ENCODE results near the gene SLCO2B1.

SLCO2B1 gene

GRCh38 chr11:75169101-75169885 is 18.4 kb downstream of the SLCO2B1 start:
- H3K4me1 ChIP-seq (ENCODE audit: control insufficient read depth, low read length) = no peaks in the 10 kb centered on the region
- H3K4me2 ChIP-seq (ENCODE audit: low read length) = no peak overlapping the region
- H3K4me3 ChIP-seq (ENCODE audit: low read length) = no peak overlapping the region
- TF ChIP-seq CTCF (IDR thresholded peaks at IDR 0.05; ENCODE audit: low read depth, low read length, poor library complexity, severe bottlenecking) = no peak
- TF ChIP-seq EZH2phosphoT487 (IDR thresholded peaks at IDR 0.05; ENCODE audit: borderline replicate concordance, low read length) = no peak
- no peaks in the 10 kb centered on the region for H3K9me2 ChIP-seq (replicated peaks; ENCODE audit: control insufficient read depth, low read length)
- no peaks in the 10 kb centered on the region for H3K79me2 ChIP-seq (ENCODE audit: control insufficient read depth, low read length)
- no peak overlapping the region for H3K27ac ChIP-seq (ENCODE audit: low read depth, low read length)
- no peaks in the 10 kb centered on the region for H3K36me3 ChIP-seq (ENCODE audit: control insufficient read depth, low read length)
- H3F3A ChIP-seq (ENCODE audit: control insufficient read depth, insufficient read depth) = no peaks in the 10 kb centered on the region
- H4K20me1 ChIP-seq (ENCODE audit: control insufficient read depth, insufficient read depth, low read depth, low read length) = no peaks in the 10 kb centered on the region
- H3K27me3 ChIP-seq (ENCODE audit: control insufficient read depth, low read length) = no peaks in the 10 kb centered on the region
- H3K9me3 ChIP-seq (ENCODE audit: control insufficient read depth, insufficient read depth, low read length) = no peaks in the 10 kb centered on the region

DNA sequence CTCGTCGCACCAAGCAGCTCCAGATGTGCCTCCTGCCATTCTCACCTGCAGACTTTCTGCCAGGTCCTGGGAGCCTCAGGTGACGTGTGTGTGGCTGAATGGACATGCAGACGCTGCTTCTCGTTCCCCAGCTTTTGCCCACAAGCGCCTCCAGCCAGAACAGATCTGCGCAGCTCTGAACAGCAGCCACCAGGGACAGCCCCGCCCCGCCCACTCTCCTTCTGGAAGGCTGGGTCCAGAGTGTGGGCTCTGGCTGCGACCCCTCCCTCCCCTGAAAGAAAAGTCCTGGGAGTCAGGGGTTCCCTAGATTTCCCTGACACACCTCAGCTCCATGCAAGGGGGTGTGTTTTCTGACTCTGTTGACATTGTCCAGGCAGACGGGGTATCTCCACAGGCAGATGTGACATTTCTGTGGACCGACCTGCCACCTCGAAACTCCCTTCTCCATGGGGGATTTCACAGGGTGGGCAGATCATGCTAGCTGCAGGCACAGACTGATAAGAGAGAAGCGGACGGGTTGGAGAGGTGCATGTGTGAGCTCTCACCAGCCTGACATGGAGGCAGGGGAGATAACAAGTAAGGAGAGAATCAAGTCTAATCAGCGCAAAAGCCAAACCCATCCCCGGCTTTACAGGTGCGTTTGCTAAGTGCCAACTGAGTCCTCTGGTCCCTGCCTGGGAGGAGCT is 19.8 kb downstream of the SLCO2B1 start:
- Histone ChIP-seq H3K36me3 (ENCODE audit: control insufficient read depth, low read length) (no peaks in the 10 kb centered on the region), H3K9me2 (replicated peaks; ENCODE audit: control insufficient read depth, low read length) (no peaks in the 10 kb centered on the region), H3F3A (ENCODE audit: control insufficient read depth, insufficient read depth) (no peaks in the 10 kb centered on the region), H3K4me2 (ENCODE audit: low read length) (no peak overlapping the region), H3K27ac (ENCODE audit: low read depth, low read length) (no peak overlapping the region), H3K27me3 (ENCODE audit: control insufficient read depth, low read length) (no peaks in the 10 kb centered on the region), H3K9me3 (ENCODE audit: control insufficient read depth, insufficient read depth, low read length) (no peaks in the 10 kb centered on the region), H3K4me3 (ENCODE audit: low read length) (no peak overlapping the region), H4K20me1 (ENCODE audit: control insufficient read depth, insufficient read depth, low read depth, low read length) (no peaks in the 10 kb centered on the region), H3K4me1 (ENCODE audit: control insufficient read depth, low read length) (peaks cover 8% of the 10 kb centered on the region), H3K79me2 (ENCODE audit: control insufficient read depth, low read length) (no peaks in the 10 kb centered on the region)
- TF ChIP-seq CTCF (IDR thresholded peaks at IDR 0.05; ENCODE audit: low read depth, low read length, poor library complexity, severe bottlenecking) (no peak), EZH2phosphoT487 (IDR thresholded peaks at IDR 0.05; ENCODE audit: borderline replicate concordance, low read length) (no peak)

DNA sequence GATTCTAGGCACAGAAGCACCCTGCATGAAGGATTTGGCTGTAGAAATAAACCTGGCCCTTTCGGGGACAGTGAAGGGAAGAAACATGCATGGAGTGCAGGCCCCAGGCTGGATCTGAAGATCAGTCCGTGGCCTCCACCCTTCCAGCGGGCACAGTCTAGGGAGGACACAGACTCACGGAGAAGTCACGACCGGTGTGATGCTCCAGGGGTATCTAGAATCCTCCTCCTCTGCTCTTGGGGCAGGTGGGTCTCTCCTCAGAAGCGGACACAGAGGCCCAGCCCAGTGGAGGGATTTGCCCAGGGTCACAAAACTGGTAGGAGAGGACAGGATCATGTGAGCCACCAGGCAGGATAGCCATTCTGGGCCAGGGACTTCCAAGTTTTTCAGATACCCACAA is 22.4 kb downstream of the SLCO2B1 start:
- H3K4me1 ChIP-seq (ENCODE audit: control insufficient read depth, low read length) = peaks cover 8% of the 10 kb centered on the region
- H3K27ac ChIP-seq (ENCODE audit: low read depth, low read length) = no peak overlapping the region
- no peaks in the 10 kb centered on the region for H3K9me2 ChIP-seq (replicated peaks; ENCODE audit: control insufficient read depth, low read length)
- no peaks in the 10 kb centered on the region for H3K27me3 ChIP-seq (ENCODE audit: control insufficient read depth, low read length)
- H3K4me3 ChIP-seq (ENCODE audit: low read length) = no peak overlapping the region
- TF ChIP-seq EZH2phosphoT487 (IDR thresholded peaks at IDR 0.05; ENCODE audit: borderline replicate concordance, low read length) = no peak
- TF ChIP-seq CTCF (IDR thresholded peaks at IDR 0.05; ENCODE audit: low read depth, low read length, poor library complexity, severe bottlenecking) = no peak
- H3K79me2 ChIP-seq (ENCODE audit: control insufficient read depth, low read length) = no peaks in the 10 kb centered on the region
- H3F3A ChIP-seq (ENCODE audit: control insufficient read depth, insufficient read depth) = no peaks in the 10 kb centered on the region
- H3K4me2 ChIP-seq (ENCODE audit: low read length) = no peak overlapping the region
- H3K9me3 ChIP-seq (ENCODE audit: control insufficient read depth, insufficient read depth, low read length) = no peaks in the 10 kb centered on the region
- no peaks in the 10 kb centered on the region for H4K20me1 ChIP-seq (ENCODE audit: control insufficient read depth, insufficient read depth, low read depth, low read length)
- no peaks in the 10 kb centered on the region for H3K36me3 ChIP-seq (ENCODE audit: control insufficient read depth, low read length)

Data from DOHH2 (cell line).